Activated CD4-positive, alpha-beta memory T cell treated with anti-CD3 and anti-CD28 coated beads for 36 hours (primary cell): ENCODE data around the gene UBR3. TPM values are rescaled to one million over a fixed set of nuclear protein-coding genes. Genes with fewer than 3 reads are reported as not detected.
"Not testable (repeated sequence)": the region's sequence is repeated elsewhere in the genome, so short reads cannot be mapped to it uniquely, and the experiment has no call there.

ENCODE experiments used
- CTCF ChIA-PET: fragments of 350-600 bp; sonication (Branson Sonifier 250); formaldehyde crosslinking; loops from one replicate; lab custom pipeline; 2021; ENCODE audit warnings: antibody characterized with exemption, inconsistent platforms; lab: Charles Lee
- POLR2A ChIA-PET: fragments of 350-600 bp; sonication (Branson Sonifier 250); formaldehyde crosslinking; loops from one replicate; lab custom pipeline; 2021; ENCODE audit warnings: antibody characterized with exemption; lab: Charles Lee
- DNase-seq: peaks from one replicate; pipeline ENCODE4 v3.0.0-alpha.2; 2020
- H3K27ac Mint-ChIP-seq: one replicate; pipeline ENCODE4 v1.8.0; 2021; ENCODE audit warnings: mixed read lengths
- H3K27me3 Mint-ChIP-seq: one replicate; pipeline ENCODE4 v1.8.0; 2021; ENCODE audit warnings: mixed read lengths
- H3K36me3 Mint-ChIP-seq: one replicate; pipeline ENCODE4 v1.8.0; 2021; ENCODE audit warnings: mixed read lengths
- H3K4me1 Mint-ChIP-seq: one replicate; pipeline ENCODE4 v1.8.0; 2021; ENCODE audit warnings: low read depth, mixed read lengths
- H3K4me3 Mint-ChIP-seq: one replicate; pipeline ENCODE4 v1.8.0; 2021; ENCODE audit warnings: mild to moderate bottlenecking, mixed read lengths
- H3K9me3 Mint-ChIP-seq: one replicate; pipeline ENCODE4 v1.8.0; 2021; ENCODE audit warnings: mixed read lengths
- intact Hi-C: fragments of 100-400 bp; cut with micrococcal nuclease; formaldehyde crosslinking; loops from one replicate; pipeline ENCODE4 v1.15.1; 2023
- total RNA-seq, 2 experiments: library from RNA; stranded (reverse); gene quantifications; one replicate each; pipeline ENCODE4 v1.2.3, GENCODE V29; 2021

UBR3 gene
- total RNA-seq, 2 experiments from 2014 or later: 16.2 to 18.1 TPM

DNA sequence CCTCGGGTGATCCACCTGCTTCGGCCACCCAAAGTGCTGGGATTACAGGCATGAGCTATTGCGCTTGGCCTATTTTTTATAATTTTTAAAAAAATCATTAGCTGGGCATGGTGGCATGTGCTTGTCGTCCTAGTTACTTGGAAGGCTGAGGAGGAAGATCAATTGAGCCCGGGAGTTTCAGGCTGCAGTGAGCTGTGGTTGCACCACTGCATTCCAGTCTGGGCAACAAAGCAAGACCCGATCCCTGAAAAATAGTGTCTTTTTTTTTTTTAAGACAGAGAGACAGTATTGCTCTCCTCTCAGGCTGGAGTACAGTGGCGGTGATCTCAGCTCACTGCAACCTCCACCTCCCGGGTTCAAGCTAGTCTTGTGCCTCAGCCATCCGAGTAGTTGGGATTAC lies 23.8 kb upstream of the UBR3 start:
- Mint-ChIP-seq H3K27me3 (no peaks in the 10 kb centered on the region), H3K4me1 (peaks cover 21% of the 10 kb centered on the region), H3K4me3 (no peak overlapping the region), H3K27ac (no peak overlapping the region), H3K36me3 (peaks cover 34% of the 10 kb centered on the region), H3K9me3 (no peaks in the 10 kb centered on the region)
- DNase-seq: no peak
- intact Hi-C loops: no loop called here
- CTCF ChIA-PET: interaction anchor here (0.8 to 1.2 kb wide), 4 partner anchors 22 to 73 kb away, joined by 3 read pairs; no protein-coding TSS in a partner anchor
- POLR2A ChIA-PET: interaction anchor here (0.6 to 1.5 kb wide), 2 partner anchors 21 to 923 kb away, joined by 4 read pairs; partner anchors contain the start of gene METTL5

DNA sequence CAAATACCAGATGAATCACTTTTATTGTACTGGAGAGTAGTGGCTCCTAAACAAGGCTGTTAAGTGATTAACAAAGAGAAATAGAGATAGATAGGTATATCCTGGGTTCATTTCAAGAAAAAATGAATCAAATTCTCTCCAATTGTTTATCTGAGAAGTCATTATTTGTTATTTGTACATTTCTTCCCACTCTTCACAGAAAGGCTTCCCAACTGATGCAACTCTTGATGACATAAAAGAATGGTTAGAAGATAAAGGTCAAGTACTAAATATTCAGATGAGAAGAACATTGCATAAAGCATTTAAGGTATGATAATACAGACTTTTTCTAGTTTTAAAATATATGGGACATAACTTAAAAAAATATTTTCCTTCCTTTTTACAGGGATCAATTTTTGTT lies 20.7 kb upstream of the UBR3 start:
- ChIA-PET POLR2A (no interaction called here), CTCF (interaction anchor here (0.9 kb wide), 1 partner anchor 18 kb away, joined by 4 read pairs; the partner anchor contains the start of gene METTL5)
- no peak overlapping the region for H3K4me3 Mint-ChIP-seq
- intact Hi-C loops: no loop called here
- H3K4me1 Mint-ChIP-seq: peaks cover 12% of the 10 kb centered on the region
- H3K27ac Mint-ChIP-seq: no peak overlapping the region
- peaks cover 49% of the 10 kb centered on the region for H3K36me3 Mint-ChIP-seq
- no peaks in the 10 kb centered on the region for H3K27me3 Mint-ChIP-seq
- no peaks in the 10 kb centered on the region for H3K9me3 Mint-ChIP-seq
- DNase-seq: no peak

GRCh38 chr2:169808221-169808620 lies 19.0 kb upstream of the UBR3 start:
- ChIA-PET POLR2A (interaction anchor here (1.2 kb wide), 1 partner anchor 16 kb away, joined by 3 read pairs; no protein-coding TSS in a partner anchor), CTCF (interaction anchor here (0.6 to 1.0 kb wide), 2 partner anchors 14 to 17 kb away, joined by 3 read pairs; partner anchors contain the start of gene METTL5)
- DNase-seq: no peak
- no peaks in the 10 kb centered on the region for H3K9me3 Mint-ChIP-seq
- H3K4me1 Mint-ChIP-seq: no peaks in the 10 kb centered on the region
- intact Hi-C loops: no loop called here
- H3K27ac Mint-ChIP-seq: no peak overlapping the region
- H3K27me3 Mint-ChIP-seq: no peaks in the 10 kb centered on the region
- peaks cover 47% of the 10 kb centered on the region for H3K36me3 Mint-ChIP-seq
- no peak overlapping the region for H3K4me3 Mint-ChIP-seq

- Mint-ChIP-seq H3K4me1 (peaks cover 24% of the 10 kb centered on the region), H3K36me3 (peaks cover 60% of the 10 kb centered on the region), H3K9me3 (peaks cover 13% of the 10 kb centered on the region), H3K4me3 (no peak overlapping the region), H3K27ac (no peak overlapping the region), H3K27me3 (no peaks in the 10 kb centered on the region)
- intact Hi-C loops: no loop called here
- ChIA-PET CTCF (interaction anchor here (0.8 to 1.4 kb wide), 3 partner anchors 9 to 48 kb away, joined by 3 to 13 read pairs (median 3); partner anchors contain the start of gene METTL5), POLR2A (interaction anchor here (0.5 to 1.2 kb wide), 2 partner anchors 13 to 153 kb away, joined by 3 to 4 read pairs; no protein-coding TSS in a partner anchor)
- no peak for DNase-seq
Observed at GRCh38 chr2:169815849-169816248, 11.4 kb upstream of the UBR3 start.

DNA sequence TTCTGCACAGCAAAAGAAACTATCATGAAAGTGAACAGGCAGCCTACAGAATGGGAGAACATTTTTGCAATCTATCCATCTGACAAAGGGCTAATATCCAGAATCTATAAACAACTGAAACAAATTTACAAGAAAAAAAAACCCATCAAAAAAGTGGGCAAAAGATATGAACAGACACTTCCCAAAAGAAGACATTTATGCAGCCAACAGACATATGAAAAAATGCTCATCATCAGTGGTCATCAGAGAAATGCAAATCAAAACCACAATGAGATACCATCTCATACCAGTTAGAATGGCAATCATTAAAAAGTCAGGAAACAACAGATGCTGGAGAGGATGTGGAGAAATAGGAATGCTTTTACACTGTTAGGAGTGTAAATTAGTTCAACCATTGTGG lies 10.3 kb upstream of the UBR3 start:
- H3K27me3 Mint-ChIP-seq, CTCF ChIA-PET, POLR2A ChIA-PET, DNase-seq, H3K4me3 Mint-ChIP-seq, intact Hi-C loops: not testable (repeated sequence)
- peaks cover 58% of the 10 kb centered on the region for H3K36me3 Mint-ChIP-seq
- peaks cover 13% of the 10 kb centered on the region for H3K9me3 Mint-ChIP-seq
- peak overlapping the region; percentile 13 for H3K27ac Mint-ChIP-seq
- H3K4me1 Mint-ChIP-seq: peaks cover 32% of the 10 kb centered on the region

DNA sequence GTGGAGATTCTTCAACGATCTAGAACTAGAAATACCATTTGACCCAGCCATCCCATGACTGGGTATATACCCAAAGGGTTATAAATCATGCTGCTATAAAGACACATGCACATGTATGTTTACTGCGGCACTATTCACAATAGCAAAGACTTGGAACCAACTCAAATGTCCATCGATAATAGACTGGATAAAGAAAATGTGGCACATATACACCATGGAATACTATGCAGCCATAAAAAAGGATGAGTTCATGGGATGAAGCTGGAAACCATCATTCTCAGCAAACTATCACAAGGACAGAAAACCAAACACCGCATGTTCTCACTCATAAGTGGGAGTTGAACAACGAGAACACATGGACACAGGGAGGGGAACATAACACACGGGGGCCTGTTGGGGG lies 9.9 kb upstream of the UBR3 start:
- Mint-ChIP-seq H3K36me3 (peaks cover 57% of the 10 kb centered on the region), H3K9me3 (peaks cover 13% of the 10 kb centered on the region), H3K4me1 (peaks cover 34% of the 10 kb centered on the region)
- ChIA-PET POLR2A (interaction anchor here (2.0 kb wide), 1 partner anchor 11 kb away, joined by 8 read pairs; the partner anchor contains the start of gene UBR3), CTCF (interaction anchor here (0.6 kb wide), 1 partner anchor 41 kb away, joined by 3 read pairs; no protein-coding TSS in a partner anchor)
- DNase-seq, intact Hi-C loops, H3K27ac Mint-ChIP-seq, H3K27me3 Mint-ChIP-seq, H3K4me3 Mint-ChIP-seq: not testable (repeated sequence)

DNA sequence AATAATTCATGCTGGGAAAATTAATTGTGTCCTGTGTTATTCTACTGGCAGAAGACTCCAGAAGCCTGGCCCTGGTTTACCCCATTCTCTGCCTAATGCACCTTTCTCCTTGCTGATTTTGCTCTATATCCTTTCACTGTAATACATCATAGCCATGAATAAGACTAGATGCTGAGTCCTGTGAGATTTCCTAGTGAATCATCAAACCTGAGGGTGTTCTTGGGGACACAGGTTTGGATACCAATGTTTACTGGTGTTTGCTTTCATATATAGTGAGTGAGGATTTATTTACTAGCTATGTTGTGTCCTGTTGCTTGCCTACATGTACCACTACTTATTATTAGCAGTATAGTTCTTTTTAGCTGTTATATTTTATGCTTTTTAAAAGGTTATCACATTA lies 9.0 kb upstream of the UBR3 start:
- DNase-seq: no peak
- Mint-ChIP-seq H3K27me3 (no peaks in the 10 kb centered on the region), H3K9me3 (peaks cover 13% of the 10 kb centered on the region), H3K36me3 (peaks cover 60% of the 10 kb centered on the region), H3K4me1 (peaks cover 42% of the 10 kb centered on the region), H3K4me3 (no peak overlapping the region), H3K27ac (no peak overlapping the region)
- ChIA-PET CTCF (interaction anchor here (1.0 kb wide), 1 partner anchor 9 kb away, joined by 3 read pairs; the partner anchor contains the start of gene UBR3), POLR2A (interaction anchor here (2.0 kb wide), 1 partner anchor 10 kb away, joined by 8 read pairs; the partner anchor contains the start of gene UBR3)
- intact Hi-C loops: no loop called here

DNA sequence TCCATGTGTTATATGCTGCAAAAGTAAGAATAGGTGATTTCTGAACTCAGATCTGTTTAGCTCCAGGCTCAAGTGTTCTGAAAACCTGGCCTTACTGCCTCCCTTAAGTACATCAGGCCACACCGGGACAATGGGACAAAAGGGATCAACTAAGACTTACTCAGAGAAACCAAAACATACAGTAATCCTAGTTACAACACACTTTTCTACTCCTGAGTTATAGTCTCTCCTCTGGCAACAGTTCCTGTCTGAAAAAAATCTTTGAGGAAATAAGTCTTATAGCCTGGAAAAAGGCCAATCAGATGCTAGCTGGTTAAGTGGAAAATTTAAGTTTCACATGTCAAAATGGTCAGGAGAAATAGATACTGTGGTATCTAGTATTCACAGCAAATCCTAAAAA lies 8.1 kb upstream of the UBR3 start:
- Mint-ChIP-seq H3K4me1 (peaks cover 50% of the 10 kb centered on the region), H3K27ac (peak overlapping the region; percentile 49), H3K9me3 (peaks cover 13% of the 10 kb centered on the region), H3K4me3 (no peak overlapping the region), H3K36me3 (peaks cover 61% of the 10 kb centered on the region), H3K27me3 (no peaks in the 10 kb centered on the region)
- ChIA-PET CTCF (interaction anchor here (1.0 kb wide), 1 partner anchor 8 kb away, joined by 3 read pairs; the partner anchor contains the start of gene UBR3), POLR2A (interaction anchor here (2.0 kb wide), 1 partner anchor 9 kb away, joined by 8 read pairs; the partner anchor contains the start of gene UBR3)
- intact Hi-C loops: no loop called here
- no peak for DNase-seq

GRCh38 chr2:169820101-169820500 lies 7.2 kb upstream of the UBR3 start:
- Mint-ChIP-seq H3K27ac (peak overlapping the region; percentile 64), H3K9me3 (peaks cover 13% of the 10 kb centered on the region), H3K36me3 (peaks cover 57% of the 10 kb centered on the region), H3K4me1 (peaks cover 54% of the 10 kb centered on the region)
- peak; percentile 19 for DNase-seq
- POLR2A ChIA-PET: interaction anchor here (0.6 kb wide), 1 partner anchor 18 kb away, joined by 3 read pairs; no protein-coding TSS in a partner anchor
- CTCF ChIA-PET, H3K4me3 Mint-ChIP-seq, H3K27me3 Mint-ChIP-seq: not testable (repeated sequence)
- intact Hi-C loops: loop anchor here (10.0 kb wide), 1 partner anchor 455 kb away; the partner anchor contains the start of gene LRP2

DNA sequence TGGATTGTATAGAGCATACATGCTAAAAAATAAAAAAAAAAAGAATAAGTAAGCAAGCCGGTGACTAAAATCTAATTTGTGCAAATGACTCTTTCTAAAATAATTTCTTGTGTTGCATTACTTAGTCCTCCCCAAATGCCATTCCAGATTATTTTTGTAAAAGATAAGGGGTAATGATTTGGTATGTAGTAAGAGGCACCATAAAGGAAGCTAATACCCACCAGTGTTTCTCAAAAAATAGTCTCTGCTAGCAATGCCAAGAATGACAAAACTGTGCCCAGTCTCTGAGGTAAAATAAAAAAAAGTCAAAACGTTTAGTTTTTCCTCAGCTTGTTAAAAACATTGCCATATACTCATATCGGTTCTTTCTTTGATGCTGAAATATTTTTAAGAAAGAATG lies 5.2 kb upstream of the UBR3 start:
- peaks cover 39% of the 10 kb centered on the region for H3K36me3 Mint-ChIP-seq
- POLR2A ChIA-PET: no interaction called here
- no peak overlapping the region for H3K27ac Mint-ChIP-seq
- CTCF ChIA-PET: interaction anchor here (0.6 to 3.2 kb wide), 3 partner anchors 9 to 992 kb away, joined by 3 to 13 read pairs (median 3); no protein-coding TSS in a partner anchor
- no peak overlapping the region for H3K4me3 Mint-ChIP-seq
- no peaks in the 10 kb centered on the region for H3K27me3 Mint-ChIP-seq
- peaks cover 50% of the 10 kb centered on the region for H3K4me1 Mint-ChIP-seq
- peaks cover 6% of the 10 kb centered on the region for H3K9me3 Mint-ChIP-seq
- no peak for DNase-seq
- intact Hi-C loops: loop anchor here (10.0 kb wide), 1 partner anchor 457 kb away; the partner anchor contains the start of gene LRP2

DNA sequence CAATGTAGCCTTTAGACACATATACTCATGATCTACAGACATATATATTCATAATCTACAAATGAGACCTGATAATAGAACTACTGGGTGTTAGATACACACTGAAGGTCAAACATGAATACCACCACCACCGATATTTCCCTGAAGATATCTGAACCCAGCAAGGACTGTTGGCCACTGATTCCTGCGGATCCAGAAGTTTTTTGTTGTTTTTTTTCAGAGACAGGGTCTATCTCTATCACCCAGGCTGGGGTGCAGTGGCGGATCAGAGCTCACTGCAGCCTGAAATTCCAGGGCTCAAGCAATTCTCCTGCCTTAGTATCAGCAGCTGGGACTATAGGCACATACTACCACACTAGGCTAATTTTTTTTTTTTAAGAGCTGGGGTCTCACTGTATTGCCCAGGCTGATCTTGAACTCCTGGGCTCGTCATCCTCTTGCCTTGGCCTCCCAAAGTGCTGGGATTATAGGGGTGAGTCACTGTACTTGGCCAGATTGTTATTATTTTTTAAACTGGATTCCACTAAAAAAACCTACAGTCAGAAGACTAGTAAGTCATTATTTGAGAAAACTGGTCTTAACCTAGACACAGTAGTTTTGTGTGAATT lies 4.4 kb upstream of the UBR3 start:
- intact Hi-C loops: loop anchor here (10.0 kb wide), 1 partner anchor 458 kb away; the partner anchor contains the start of gene LRP2
- Mint-ChIP-seq H3K9me3 (no peaks in the 10 kb centered on the region), H3K4me1 (peaks cover 51% of the 10 kb centered on the region), H3K4me3 (peak overlapping the region; percentile 9), H3K27ac (no peak overlapping the region), H3K36me3 (peaks cover 31% of the 10 kb centered on the region), H3K27me3 (no peaks in the 10 kb centered on the region)
- CTCF ChIA-PET: interaction anchor here (3.2 kb wide), 1 partner anchor 10 kb away, joined by 13 read pairs; no protein-coding TSS in a partner anchor
- POLR2A ChIA-PET: interaction anchor here (0.6 kb wide), 2 partner anchors 230 to 337 kb away, joined by 3 read pairs; no protein-coding TSS in a partner anchor
- DNase-seq: no peak
